Stimulated activated CD8-positive, alpha-beta memory T cell treated with anti-CD3 and anti-CD28 coated beads, Interleukin-15, amount 100 ng/mL, for 4 hours (primary cell): ENCODE results near the gene BIRC3.

ENCODE experiments used
- DNase-seq, 2 donors: peaks; one replicate each; pipeline ENCODE4 v3.0.0-alpha.2; 2020; ENCODE audit warnings: low read depth in 2 of 2

Gene BIRC3

DNA sequence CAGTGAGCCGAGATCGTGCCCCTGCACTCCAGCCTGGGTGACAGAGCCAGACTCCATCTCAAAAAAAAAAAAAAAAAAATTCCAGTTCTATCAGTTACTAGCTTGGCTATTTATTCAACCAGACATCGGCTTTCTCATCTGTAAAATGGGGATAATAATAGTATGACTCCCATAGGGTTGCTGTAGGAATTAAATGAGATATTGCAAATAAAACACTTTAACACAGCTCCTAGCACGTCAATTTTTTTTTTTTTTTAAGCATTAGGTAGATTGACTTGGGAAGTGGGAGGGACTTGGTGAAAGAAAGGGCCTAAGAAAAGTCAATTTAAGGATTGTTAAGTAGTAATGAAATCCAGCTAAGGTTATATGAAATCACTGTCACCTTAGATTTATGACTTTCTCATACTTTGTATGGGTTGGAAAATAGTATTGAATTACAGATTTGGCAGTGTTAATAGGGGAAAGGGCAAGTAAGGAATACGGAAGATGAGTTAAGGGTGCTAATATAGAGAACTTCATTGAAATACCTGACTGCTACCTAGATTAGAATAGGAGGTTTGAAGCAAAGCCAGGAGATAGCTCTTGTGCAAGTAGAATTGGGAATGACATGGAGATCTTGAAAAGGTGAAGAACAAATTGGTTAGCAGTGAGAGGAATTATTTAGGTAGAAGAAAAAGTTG lies 58.6 kb downstream of the BIRC3 start:
- DNase-seq, result no peak

DNA sequence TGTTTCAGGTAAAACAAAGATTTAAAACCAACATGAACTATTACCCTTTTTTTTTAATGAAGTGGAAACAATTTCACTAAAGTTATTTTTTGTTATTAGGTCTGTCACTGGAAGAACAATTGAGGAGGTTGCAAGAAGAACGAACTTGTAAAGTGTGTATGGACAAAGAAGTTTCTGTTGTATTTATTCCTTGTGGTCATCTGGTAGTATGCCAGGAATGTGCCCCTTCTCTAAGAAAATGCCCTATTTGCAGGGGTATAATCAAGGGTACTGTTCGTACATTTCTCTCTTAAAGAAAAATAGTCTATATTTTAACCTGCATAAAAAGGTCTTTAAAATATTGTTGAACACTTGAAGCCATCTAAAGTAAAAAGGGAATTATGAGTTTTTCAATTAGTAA lies 60.6 kb downstream of the BIRC3 start:
- no peak for DNase-seq

DNA sequence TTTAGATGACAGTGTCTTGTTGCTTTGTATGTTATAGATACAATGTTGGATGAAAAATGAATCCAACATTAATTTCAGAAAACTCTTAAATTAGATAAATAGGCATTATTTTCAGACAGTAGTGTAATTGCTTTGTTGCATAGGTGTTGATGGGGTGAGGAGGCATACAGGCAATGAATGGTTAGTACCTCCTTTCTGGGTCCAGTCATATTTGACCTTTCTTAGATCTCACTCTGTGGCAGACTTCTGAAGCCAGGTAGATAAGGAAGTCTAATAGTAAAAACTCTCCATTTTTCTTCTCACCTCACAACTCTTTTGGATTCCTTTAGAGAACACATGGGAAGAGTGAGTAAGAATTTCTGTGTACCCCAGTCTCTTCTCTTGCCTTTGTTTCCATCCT lies 61.5 kb downstream of the BIRC3 start:
- no peak for DNase-seq

DNA sequence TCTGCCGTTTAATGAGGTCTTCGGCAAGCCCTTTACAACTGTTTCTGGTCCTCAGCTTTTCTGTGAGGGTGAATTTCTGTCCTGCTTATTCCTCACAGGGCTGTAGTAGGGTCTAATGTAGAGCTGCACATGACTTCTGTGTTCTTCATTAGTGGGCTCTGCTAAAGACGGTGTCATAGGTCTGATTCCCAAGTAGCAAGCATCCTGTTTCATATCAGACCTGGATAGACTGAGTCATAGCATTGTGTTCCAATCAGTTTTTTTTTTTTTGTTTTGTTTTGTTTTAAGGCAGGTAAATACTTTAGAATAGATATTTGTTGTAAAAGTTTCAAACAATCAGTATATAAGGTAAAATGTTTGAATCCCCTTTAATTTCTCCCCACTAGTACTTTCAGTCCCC lies 65.1 kb downstream of the BIRC3 start:
- DNase-seq, result no peak

DNA sequence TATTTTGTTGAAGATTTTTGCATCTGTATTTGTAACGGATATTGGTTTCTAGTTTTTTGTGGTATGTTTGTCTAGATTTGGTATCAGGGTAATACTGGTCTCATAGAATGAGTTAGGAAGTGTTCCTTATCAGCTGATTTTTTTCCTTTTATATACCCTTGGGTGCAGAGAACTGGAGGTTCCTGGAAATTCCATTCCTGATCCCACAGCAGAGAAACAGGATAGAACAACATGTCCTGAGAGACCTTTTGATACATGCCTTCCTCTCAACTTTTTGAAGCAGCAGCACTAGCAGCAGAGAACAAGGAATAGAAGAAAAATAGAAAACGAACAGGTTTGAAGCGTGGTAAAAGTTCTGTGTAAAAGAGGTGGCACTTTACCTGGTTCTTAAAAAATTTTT lies 66.6 kb downstream of the BIRC3 start:
- no peak for DNase-seq

DNA sequence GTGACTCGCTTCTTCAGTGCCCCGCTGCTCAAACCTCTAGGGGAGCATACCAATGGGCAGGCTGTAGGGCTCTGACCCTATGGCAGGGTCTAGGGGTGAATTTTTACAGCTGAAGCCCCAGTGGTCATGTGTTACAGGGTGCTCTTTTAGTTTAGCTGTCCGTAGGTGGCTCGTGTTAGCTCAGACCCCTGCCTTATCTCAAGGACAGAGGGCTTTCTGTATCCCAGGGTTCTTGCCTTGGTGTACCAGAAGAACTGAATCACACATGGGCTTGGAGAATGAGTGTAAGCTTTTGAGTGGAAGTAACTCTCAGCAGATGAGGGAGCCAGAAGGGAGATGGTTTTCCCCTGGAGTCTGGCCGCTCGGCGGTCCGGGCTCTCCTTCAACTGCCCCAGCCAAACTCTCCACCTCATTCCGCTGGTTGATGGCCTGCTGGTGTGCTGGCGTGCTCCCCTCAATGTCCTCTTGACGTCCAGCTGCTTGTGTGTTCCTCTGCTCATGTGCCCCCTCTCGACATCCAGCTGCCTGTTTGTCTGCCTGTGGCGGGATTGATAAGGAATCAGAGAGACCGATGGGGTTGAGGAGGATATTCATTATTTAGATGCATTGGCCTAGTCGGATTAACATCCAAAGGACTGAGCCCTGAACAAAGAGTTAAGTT lies 67.3 kb downstream of the BIRC3 start:
- DNase-seq, result no peak

DNA sequence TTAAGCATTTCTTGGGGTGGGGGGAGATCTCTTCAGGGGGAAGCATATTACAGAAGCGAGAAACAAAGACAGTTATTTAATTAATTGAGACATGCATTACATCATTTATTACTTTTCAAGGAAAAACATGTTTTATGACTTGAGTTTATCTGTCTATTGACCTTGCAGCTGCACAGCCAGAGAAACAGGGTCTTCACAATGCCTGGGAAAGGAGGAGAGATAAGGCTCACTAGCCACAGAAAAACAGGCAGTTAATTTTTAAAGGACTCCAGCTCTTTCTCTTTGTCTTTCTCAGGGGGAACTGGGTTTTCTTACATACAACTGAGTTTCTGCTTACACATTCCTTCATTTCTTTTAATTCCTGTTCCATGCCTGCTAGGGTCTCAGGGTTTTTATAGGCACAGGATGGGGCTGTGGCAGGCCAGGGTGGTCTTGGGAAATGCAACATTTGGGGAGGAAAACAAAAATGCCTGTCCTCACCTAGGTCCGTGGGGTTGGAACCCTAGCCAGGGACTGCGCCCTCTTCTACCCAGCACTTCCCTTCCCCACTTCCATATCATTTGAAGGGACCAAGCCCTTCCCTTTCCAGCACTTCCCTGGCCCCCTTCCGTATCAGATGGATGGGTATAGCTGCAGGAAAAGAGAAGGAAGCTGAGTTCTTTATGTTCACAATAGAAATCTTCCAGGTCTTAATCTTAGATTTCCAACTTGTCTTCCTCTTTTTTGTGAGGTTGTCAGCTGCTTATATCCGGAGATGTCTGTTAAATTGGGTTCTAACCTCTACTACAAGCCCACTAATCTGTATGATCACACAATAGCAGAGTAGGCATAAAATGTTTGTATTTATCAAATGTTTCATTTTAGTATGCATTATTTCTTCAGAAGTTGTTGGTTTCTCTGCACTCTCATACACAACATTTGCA lies 68.1 kb downstream of the BIRC3 start:
- DNase-seq, result no peak

DNA sequence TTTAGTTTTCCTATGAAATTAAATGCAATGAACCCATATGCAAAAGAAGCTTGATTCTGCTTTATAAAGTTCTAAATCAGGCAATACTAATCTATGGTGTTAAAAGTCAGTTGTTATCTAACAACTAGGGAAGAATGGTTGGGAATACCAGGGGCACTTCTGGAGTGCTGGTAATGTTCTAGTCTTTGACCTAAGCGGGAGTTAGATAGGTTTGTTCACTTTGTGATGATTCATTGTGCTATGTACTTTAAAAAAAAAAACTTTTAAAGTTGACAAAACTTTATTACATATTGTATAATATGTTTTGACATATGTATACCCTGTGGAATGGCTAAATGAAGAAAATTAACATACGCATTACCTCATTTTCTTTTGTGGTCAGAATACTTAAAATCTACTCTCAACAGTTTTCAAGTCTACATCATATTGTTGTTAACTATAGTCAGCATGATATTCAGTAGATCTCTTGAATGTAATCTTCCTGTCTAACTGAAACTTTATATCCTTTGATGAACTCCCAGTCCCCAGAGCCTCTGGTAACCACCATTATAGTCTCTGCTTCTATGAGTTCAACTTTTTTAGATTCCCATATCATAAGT lies 69.0 kb downstream of the BIRC3 start:
- no peak for DNase-seq

DNA sequence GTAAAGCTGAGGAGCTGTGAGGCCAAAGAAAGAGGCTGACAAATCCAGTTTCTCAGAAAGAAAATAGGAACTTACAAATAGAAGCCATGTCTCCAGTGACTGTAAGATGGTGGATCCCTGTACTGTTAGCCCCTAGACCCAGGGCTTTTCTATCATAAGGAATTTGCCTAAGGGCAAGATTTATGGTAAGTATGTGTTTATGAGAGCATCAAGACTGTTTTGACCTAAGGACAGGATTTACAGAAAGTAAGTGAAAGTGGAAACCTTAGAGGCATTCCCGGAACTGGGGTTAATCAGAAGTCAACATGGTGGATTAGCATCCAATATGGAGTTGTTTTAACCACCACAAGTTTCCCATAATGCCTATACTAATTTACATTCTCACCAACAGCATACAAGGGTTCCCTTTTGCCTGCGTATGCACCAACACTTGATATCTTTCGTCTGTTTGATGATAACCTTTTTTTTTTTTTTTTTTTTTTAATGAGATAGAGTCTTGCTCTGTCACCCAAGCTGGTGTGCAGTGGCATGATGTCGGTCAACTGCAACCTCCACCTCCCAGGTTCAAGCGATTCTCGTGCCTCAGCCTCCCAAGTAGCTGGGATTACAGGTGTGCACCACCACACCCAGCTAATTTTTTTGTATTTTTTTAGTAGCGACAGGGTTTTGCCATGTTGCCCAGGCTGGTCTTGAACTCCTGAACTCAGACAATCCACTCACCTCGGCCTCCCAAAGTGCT lies 69.9 kb downstream of the BIRC3 start:
- DNase-seq, result no peak
